ENCODE data around the gene USP5. TPM values are rescaled to one million over a fixed set of nuclear protein-coding genes. Genes with fewer than 3 reads are reported as not detected.

USP5 gene
- total and polyA plus RNA-seq, 9 donors, result 13.9 to 84.3 (median 54.9) TPM

DNA sequence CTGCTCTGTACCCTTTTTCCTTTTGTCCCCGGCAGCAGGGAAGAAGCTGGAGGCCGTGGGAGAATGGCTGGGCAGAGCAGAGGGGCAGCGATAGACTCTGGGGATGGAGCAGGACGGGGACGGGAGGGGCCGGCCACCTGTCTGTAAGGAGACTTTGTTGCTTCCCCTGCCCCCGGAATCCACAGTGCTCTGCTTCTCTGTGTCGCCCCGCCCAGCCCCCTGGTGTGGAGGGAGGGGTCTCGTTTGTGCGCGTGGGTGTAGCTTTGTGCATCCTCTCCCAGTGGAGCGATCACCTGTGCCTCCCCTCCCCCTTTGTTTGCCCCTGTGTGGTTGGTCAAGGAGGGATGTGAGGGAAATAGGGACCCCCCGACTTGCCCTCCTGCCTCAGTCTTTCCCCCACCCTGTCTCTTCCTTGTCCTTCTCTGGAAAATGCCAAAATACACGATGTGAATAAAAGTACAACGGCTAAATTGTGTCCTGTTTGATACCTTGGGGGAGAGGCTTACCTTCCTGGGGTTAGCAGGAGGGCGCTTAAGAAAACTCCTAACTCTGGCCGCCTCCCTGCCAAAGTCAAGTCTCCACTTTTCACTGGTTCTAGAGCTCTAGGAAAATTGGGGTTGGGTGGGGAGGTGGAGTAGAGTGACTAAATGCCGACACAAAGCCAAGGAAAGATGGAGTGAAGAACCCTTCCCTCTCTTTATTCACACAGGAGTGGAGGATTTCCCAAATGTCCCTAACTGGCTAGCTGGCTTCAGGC is 14.4 kb downstream of the USP5 start:
- H3K27me3 ChIP-seq, result no peaks in the 10 kb centered on the region
- TF ChIP-seq POLR2A (IDR thresholded peaks at IDR 0.05), result no peak
- TF ChIP-seq, protein P1, sequence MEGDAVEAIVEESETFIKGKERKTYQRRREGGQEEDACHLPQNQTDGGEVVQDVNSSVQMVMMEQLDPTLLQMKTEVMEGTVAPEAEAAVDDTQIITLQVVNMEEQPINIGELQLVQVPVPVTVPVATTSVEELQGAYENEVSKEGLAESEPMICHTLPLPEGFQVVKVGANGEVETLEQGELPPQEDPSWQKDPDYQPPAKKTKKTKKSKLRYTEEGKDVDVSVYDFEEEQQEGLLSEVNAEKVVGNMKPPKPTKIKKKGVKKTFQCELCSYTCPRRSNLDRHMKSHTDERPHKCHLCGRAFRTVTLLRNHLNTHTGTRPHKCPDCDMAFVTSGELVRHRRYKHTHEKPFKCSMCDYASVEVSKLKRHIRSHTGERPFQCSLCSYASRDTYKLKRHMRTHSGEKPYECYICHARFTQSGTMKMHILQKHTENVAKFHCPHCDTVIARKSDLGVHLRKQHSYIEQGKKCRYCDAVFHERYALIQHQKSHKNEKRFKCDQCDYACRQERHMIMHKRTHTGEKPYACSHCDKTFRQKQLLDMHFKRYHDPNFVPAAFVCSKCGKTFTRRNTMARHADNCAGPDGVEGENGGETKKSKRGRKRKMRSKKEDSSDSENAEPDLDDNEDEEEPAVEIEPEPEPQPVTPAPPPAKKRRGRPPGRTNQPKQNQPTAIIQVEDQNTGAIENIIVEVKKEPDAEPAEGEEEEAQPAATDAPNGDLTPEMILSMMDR (IDR thresholded peaks at IDR 0.05), result no peak
- TF ChIP-seq EP300 (IDR thresholded peaks at IDR 0.05), result no peak
- intact Hi-C loops (cut with DNase I), result loop anchor here (5.0 to 10.0 kb wide), 2 partner anchors 98 to 101 kb away; no protein-coding TSS in a partner anchor
- H3K4me1 ChIP-seq (ENCODE audit: insufficient read depth), result no peaks in the 10 kb centered on the region
- H3K9me3 ChIP-seq, result no peaks in the 10 kb centered on the region
- peak overlapping the region; percentile 83 for H3K4me3 ChIP-seq
- H3K36me3 ChIP-seq, result no peaks in the 10 kb centered on the region
- H3K27ac ChIP-seq, result peak overlapping the region; percentile 49 to 90
- DNase-seq, result peak in 4 of 5 donors; percentile 47 to 63 (median 56)
- 71 to 73% (median 73%) methylated on average over 19 of the region's 19 CpGs for WGBS, 3 donors

DNA sequence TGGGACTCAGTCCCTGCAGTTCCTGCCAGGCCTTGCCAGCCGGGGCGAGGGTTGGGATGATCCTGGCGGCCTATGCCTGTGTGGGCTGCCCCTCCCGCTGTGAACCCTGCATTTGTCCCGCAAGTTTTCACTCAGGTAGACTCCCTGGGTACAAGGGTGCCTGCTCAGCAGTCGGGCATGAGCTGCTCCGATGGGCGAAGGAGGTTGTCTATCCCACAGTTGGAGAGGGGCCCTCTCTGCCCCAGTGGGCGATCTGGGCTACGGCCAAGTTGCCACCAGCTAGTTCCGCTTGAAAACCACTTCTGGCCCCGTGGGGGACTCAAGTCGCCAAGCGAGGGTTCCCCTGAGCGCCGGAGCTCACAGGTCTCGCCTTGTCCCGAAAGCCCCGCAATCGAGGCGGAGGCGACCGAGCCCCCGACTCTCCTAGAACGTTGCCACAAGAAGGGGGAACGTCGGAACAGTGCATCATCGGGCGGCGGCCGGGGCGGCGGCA is 15.0 kb downstream of the USP5 start:
- H3K36me3 ChIP-seq, result no peaks in the 10 kb centered on the region
- TF ChIP-seq EP300 (IDR thresholded peaks at IDR 0.05) (no peak), POLR2A (IDR thresholded peaks at IDR 0.05) (no peak)
- TF ChIP-seq, protein P1 (IDR thresholded peaks at IDR 0.05), result no peak
- H3K9me3 ChIP-seq, result no peaks in the 10 kb centered on the region
- intact Hi-C loops (cut with DNase I), result loop anchor here (5.0 to 10.0 kb wide), 2 partner anchors 98 to 100 kb away; no protein-coding TSS in a partner anchor
- H3K27ac ChIP-seq, result peak overlapping the region; percentile 49 to 90
- H3K27me3 ChIP-seq, result no peaks in the 10 kb centered on the region
- WGBS, 3 donors, result 2 to 5% (median 3%) methylated on average over 31 to 33 of the region's 33 CpGs
- DNase-seq, result no peak
- H3K4me3 ChIP-seq, result peak overlapping the region; percentile 83
- no peaks in the 10 kb centered on the region for H3K4me1 ChIP-seq (ENCODE audit: insufficient read depth)

DNA sequence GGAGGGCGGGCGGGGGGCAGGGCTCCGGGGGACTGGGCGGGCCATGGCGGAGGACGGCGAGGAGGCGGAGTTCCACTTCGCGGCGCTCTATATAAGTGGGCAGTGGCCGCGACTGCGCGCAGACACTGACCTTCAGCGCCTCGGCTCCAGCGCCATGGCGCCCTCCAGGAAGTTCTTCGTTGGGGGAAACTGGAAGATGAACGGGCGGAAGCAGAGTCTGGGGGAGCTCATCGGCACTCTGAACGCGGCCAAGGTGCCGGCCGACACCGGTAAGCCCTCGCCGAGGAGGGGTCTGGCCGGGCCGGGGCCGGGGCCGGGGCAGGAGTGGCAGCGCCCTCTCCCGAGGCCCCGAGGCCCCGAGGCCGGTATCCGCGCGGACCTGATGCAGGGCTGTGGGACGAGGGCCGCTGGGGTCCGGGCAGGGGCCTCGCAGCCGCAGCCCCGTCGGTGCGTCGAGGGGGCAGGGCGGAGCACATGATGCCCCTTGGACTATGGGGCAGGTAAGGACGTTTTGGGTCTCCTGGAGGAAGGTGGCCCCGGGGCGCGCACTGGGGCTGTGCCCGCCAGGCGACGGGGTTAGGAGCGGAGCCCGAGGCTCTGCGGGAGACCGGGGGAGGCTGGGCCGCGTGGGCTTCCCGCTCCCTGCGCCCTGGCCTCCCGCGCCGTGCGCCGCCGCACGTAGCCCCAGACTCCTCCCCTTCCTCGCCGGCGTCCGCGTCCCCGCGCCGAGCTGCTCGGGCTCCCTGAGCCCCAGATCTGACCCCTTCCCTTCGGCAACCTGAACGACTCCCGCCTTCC is 15.7 kb downstream of the USP5 start, which contains the start of gene TPI1:
TSS of gene TPI1 (plus strand) at position 119 of the 798 bp plus-strand sequence. CDS start at position 155, 36 bp downstream.
- TF ChIP-seq, protein P1 (IDR thresholded peaks at IDR 0.05), result no peak
- peak; percentile 95 for TF ChIP-seq POLR2A (IDR thresholded peaks at IDR 0.05)
- intact Hi-C loops (cut with DNase I), result loop anchor here (5.0 to 10.0 kb wide), 2 partner anchors 97 to 100 kb away; no protein-coding TSS in a partner anchor
- Histone ChIP-seq H3K36me3 (no peaks in the 10 kb centered on the region), H3K27me3 (no peaks in the 10 kb centered on the region), H3K4me3 (peak within 1 kb of the TSS; percentile 83), H3K4me1 (ENCODE audit: insufficient read depth) (no peaks in the 10 kb centered on the region), H3K27ac (peak within 1 kb of the TSS; percentile 73 to 90), H3K9me3 (no peaks in the 10 kb centered on the region)
- WGBS, 3 donors, result 0% methylated on average over 58 to 86 of the region's 86 CpGs
- peak; percentile 87 to 91 (median 89) for DNase-seq
